Transverse colon (tissue), 3 donors: Measurements from ENCODE around the gene OSBPL10.
"Not testable (repeated sequence)": the region's sequence is repeated elsewhere in the genome, so short reads cannot be mapped to it uniquely, and the experiment has no call there.

ENCODE experiments used
- POLR2A ChIP-seq: fragments of 450-650 bp; IDR thresholded peaks from one replicate; pipeline ENCODE4 v1.6.1; 2016; ENCODE audit warnings: antibody characterized with exemption, mild to moderate bottlenecking, moderate library complexity
- TF ChIP-seq, protein P1 (sequence below), 5 experiments: fragments of 200-600 bp in 3 of 5; fragments of 450-650 bp in 2 of 5; sonication (generic) in 3 of 5; IDR thresholded peaks; 1 replicate in 2 of 5; 2 replicates in 3 of 5; pipeline ENCODE4 v1.5.1; 2016 to 2017; ENCODE audit warnings: antibody characterized with exemption in 5 of 5, inconsistent platforms in 3 of 5, mild to moderate bottlenecking in 2 of 5, moderate library complexity in 1 of 5

DNA sequence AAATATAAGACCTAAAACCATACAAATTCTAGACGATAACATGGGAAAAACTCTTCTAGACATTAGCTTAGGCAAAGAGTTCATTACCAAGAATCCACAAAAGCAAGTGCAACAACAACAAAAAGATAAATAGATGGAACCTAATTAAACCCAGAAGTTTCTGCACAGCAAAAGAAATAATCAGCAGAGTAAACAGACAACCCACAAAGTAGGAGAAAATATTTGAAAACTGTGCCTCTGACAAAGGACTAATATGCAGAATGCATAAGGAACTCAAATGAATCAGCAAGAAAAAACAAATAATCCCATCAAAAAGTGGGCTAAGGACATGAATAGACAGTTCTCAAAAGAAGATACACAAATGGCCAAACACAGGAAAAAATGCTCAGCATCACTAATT lies 198.8 kb downstream of the OSBPL10 start:
- TF ChIP-seq, protein P1, sequence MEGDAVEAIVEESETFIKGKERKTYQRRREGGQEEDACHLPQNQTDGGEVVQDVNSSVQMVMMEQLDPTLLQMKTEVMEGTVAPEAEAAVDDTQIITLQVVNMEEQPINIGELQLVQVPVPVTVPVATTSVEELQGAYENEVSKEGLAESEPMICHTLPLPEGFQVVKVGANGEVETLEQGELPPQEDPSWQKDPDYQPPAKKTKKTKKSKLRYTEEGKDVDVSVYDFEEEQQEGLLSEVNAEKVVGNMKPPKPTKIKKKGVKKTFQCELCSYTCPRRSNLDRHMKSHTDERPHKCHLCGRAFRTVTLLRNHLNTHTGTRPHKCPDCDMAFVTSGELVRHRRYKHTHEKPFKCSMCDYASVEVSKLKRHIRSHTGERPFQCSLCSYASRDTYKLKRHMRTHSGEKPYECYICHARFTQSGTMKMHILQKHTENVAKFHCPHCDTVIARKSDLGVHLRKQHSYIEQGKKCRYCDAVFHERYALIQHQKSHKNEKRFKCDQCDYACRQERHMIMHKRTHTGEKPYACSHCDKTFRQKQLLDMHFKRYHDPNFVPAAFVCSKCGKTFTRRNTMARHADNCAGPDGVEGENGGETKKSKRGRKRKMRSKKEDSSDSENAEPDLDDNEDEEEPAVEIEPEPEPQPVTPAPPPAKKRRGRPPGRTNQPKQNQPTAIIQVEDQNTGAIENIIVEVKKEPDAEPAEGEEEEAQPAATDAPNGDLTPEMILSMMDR (IDR thresholded peaks at IDR 0.05): not testable (repeated sequence)
- not testable (repeated sequence) for TF ChIP-seq POLR2A
